ENCODE results near the gene FUT7. TPM values are rescaled to one million over a fixed set of nuclear protein-coding genes. Genes with fewer than 3 reads are reported as not detected.

Gene FUT7
- total RNA-seq, 1 donor from 2014 or later, result 0.13 TPM

GRCh38 chr9:137052293-137052692 lies 20.4 kb upstream of the FUT7 start:
- Mint-ChIP-seq H3K9me3 (ENCODE audit: unreplicated experiment) (no peaks in the 10 kb centered on the region), H3K36me3 (ENCODE audit: unreplicated experiment) (no peaks in the 10 kb centered on the region), H3K4me1 (ENCODE audit: unreplicated experiment) (peaks cover 20% of the 10 kb centered on the region), H3K4me3 (ENCODE audit: unreplicated experiment) (no peak overlapping the region), H3K27me3 (ENCODE audit: unreplicated experiment) (peaks cover 17% of the 10 kb centered on the region), H3K27ac (ENCODE audit: unreplicated experiment) (no peak overlapping the region)
- DNase-seq (ENCODE audit: extremely low spot score, unreplicated experiment), result no peak
- no peak for TF ChIP-seq CTCF (IDR thresholded peaks at IDR 0.05)

DNA sequence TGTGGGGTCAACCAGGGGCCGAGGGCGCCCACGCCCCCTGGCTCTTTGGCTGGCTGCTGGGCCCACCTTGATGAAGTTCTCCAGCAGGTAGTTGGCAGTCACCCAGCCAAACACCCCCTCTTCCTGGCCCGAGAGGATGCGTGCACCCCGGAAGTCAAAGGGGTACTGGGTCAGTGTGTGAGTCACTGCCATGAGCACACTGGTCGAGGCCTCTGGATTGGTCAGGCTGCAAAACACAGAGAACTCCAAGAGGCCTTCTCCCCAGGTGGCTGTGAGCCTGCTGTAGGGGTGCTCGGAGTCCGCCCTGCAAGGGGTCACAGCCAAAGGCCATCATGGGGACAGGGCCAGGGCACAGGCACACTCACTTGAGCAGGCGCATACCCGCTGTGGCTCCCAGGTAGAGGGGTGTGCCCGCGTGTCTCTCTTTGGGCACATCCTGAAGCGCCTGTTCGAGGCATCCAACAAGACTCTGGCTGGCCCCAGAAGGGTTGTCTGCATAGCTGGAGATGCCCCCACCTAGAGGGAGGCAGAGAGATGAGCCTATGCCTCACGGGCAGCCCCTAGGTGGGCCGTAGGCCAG lies 19.3 kb upstream of the FUT7 start:
- H3K4me1 Mint-ChIP-seq (ENCODE audit: unreplicated experiment), result peaks cover 17% of the 10 kb centered on the region
- H3K27ac Mint-ChIP-seq (ENCODE audit: unreplicated experiment), result no peak overlapping the region
- H3K36me3 Mint-ChIP-seq (ENCODE audit: unreplicated experiment), result no peaks in the 10 kb centered on the region
- H3K9me3 Mint-ChIP-seq (ENCODE audit: unreplicated experiment), result no peaks in the 10 kb centered on the region
- TF ChIP-seq CTCF (IDR thresholded peaks at IDR 0.05), result no peak
- DNase-seq (ENCODE audit: extremely low spot score, unreplicated experiment), result no peak
- no peak overlapping the region for H3K4me3 Mint-ChIP-seq (ENCODE audit: unreplicated experiment)
- H3K27me3 Mint-ChIP-seq (ENCODE audit: unreplicated experiment), result peaks cover 17% of the 10 kb centered on the region

GRCh38 chr9:137050570-137050969 lies 18.7 kb upstream of the FUT7 start:
- H3K36me3 Mint-ChIP-seq (ENCODE audit: unreplicated experiment), result no peaks in the 10 kb centered on the region
- no peak overlapping the region for H3K27ac Mint-ChIP-seq (ENCODE audit: unreplicated experiment)
- no peaks in the 10 kb centered on the region for H3K9me3 Mint-ChIP-seq (ENCODE audit: unreplicated experiment)
- peaks cover 13% of the 10 kb centered on the region for H3K4me1 Mint-ChIP-seq (ENCODE audit: unreplicated experiment)
- H3K27me3 Mint-ChIP-seq (ENCODE audit: unreplicated experiment), result peaks cover 17% of the 10 kb centered on the region
- no peak for DNase-seq (ENCODE audit: extremely low spot score, unreplicated experiment)
- no peak overlapping the region for H3K4me3 Mint-ChIP-seq (ENCODE audit: unreplicated experiment)
- TF ChIP-seq CTCF (IDR thresholded peaks at IDR 0.05), result no peak

DNA sequence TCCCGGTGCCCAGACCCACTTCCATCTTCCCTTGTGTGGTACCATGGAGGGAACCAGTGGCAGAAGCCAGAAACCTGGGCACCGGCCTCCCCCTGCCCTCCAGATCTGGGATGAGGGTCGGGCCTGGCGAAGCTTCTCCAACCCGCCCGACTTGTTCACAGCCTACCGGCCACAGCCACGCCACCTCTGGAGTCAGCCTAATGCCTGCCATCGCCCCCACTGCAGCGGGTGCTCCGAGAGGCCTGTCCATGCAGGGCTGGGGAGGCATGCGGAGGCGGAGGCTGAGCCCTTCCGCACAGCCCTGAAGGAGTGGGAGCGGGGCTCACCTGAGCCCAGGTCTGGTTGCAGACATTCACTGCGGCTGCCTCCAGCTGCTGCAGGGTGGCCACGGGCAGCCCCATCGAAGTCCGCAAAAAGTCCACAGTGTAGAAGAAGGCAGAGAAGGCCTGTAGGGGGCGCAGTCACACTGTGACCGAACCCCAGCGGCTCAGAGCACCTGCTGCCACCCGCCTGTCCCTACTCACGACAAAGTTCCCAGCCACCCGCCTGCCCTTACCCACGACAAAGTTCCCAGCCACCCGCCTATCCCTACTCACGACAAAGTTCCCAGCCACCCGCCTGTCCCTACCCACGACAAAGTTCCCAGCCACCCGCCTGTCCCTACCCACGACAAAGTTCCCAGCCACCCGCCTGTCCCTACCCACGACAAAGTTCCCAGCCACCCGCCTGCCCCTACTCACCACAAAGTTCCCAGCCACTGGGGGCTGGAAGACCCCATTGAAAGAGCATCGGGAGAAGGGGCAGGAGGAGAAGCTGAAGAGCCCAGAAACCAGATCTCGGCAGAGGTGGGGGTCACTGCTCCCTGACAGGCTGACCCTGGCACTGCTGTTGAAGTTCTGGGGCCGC lies 17.9 kb upstream of the FUT7 start:
- peak; percentile 65 for TF ChIP-seq CTCF (IDR thresholded peaks at IDR 0.05)
- no peaks in the 10 kb centered on the region for H3K9me3 Mint-ChIP-seq (ENCODE audit: unreplicated experiment)
- DNase-seq (ENCODE audit: extremely low spot score, unreplicated experiment), result no peak
- no peak overlapping the region for H3K27ac Mint-ChIP-seq (ENCODE audit: unreplicated experiment)
- H3K36me3 Mint-ChIP-seq (ENCODE audit: unreplicated experiment), result no peaks in the 10 kb centered on the region
- no peak overlapping the region for H3K4me3 Mint-ChIP-seq (ENCODE audit: unreplicated experiment)
- peaks cover 17% of the 10 kb centered on the region for H3K27me3 Mint-ChIP-seq (ENCODE audit: unreplicated experiment)
- H3K4me1 Mint-ChIP-seq (ENCODE audit: unreplicated experiment), result peaks cover 10% of the 10 kb centered on the region
